Mesodermal cell (in vitro differentiated cells): Measurements from ENCODE around the gene PLPPR5.

ENCODE experiments used
- H3K27ac ChIP-seq: 2 replicates; pipeline ENCODE4 v1.7.0; 2013; ENCODE audit warnings: mild to moderate bottlenecking, low read depth, low read length, moderate library complexity; ENCODE audit not compliant: severe bottlenecking
- H3K36me3 ChIP-seq: 2 replicates; pipeline ENCODE4 v1.7.1; 2013; ENCODE audit warnings: mild to moderate bottlenecking, low read length, moderate library complexity; ENCODE audit not compliant: control insufficient read depth, insufficient read depth
- H3K4me1 ChIP-seq: one replicate; pipeline ENCODE4 v1.7.1; 2013; ENCODE audit warnings: mild to moderate bottlenecking, low read length; ENCODE audit not compliant: insufficient read depth, control insufficient read depth, poor library complexity, severe bottlenecking
- H3K4me3 ChIP-seq: 2 replicates; pipeline ENCODE4 v1.7.0; 2013; ENCODE audit warnings: low read length, control low read depth, mild to moderate bottlenecking; ENCODE audit not compliant: insufficient read depth, poor library complexity, severe bottlenecking; ENCODE audit errors: extremely low read depth
- H3K9me3 ChIP-seq: 2 replicates; pipeline ENCODE4 v1.7.1; 2013; ENCODE audit warnings: mild to moderate bottlenecking, low read length, moderate library complexity; ENCODE audit not compliant: control insufficient read depth
- WGBS, 2 experiments: methylation state at CpG; one replicate each; pipeline ENCODE4 v1.1.5; 2013; ENCODE audit warnings: missing lambda C conversion rate in 2 of 2; ENCODE audit not compliant: insufficient coverage in 2 of 2; 5-methylcytosine and 5-hydroxymethylcytosine counted together

Gene PLPPR5

GRCh38 chr1:98854137-98854536 lies 150.5 kb downstream of the PLPPR5 start:
- 47 to 67% methylated on average over 2 to 3 of the region's 4 CpGs for WGBS, 2 experiments
- Histone ChIP-seq H3K9me3 (no peaks in the 10 kb centered on the region), H3K27ac (no peak overlapping the region), H3K4me1 (peaks cover 11% of the 10 kb centered on the region), H3K36me3 (no peaks in the 10 kb centered on the region), H3K4me3 (no peak overlapping the region)

GRCh38 chr1:98849969-98850636 lies 154.6 kb downstream of the PLPPR5 start:
- peaks cover 11% of the 10 kb centered on the region for H3K4me1 ChIP-seq
- no peak overlapping the region for H3K27ac ChIP-seq
- H3K9me3 ChIP-seq: no peaks in the 10 kb centered on the region
- H3K4me3 ChIP-seq: no peak overlapping the region
- no peaks in the 10 kb centered on the region for H3K36me3 ChIP-seq
- 0% methylated on average over 1 of the region's 1 CpG; no CpG with 5 or more reads in 1 of the 2 experiments for WGBS, 2 experiments

GRCh38 chr1:98842241-98842640 lies 162.4 kb downstream of the PLPPR5 start:
- Histone ChIP-seq H3K4me3 (no peak overlapping the region), H3K27ac (no peak overlapping the region), H3K36me3 (no peaks in the 10 kb centered on the region), H3K4me1 (no peaks in the 10 kb centered on the region), H3K9me3 (no peaks in the 10 kb centered on the region)
- WGBS, 2 experiments: 73% methylated on average over 2 of the region's 2 CpGs; no CpG with 5 or more reads in 1 of the 2 experiments
